Esophagus muscularis mucosa (tissue), 4 donors: ENCODE data around the gene ICE2. TPM values are rescaled to one million over a fixed set of nuclear protein-coding genes. Genes with fewer than 3 reads are reported as not detected.

Experiments used
- DNase-seq: peaks from one replicate; pipeline ENCODE4 v3.0.0-alpha.2; 2017; ENCODE audit errors: extremely low spot score
- H3K27ac ChIP-seq, 4 donors: fragments of 200-600 bp; sonication (generic); replicated peaks in 1 of 4; 1 replicate in 3 of 4; 2 replicates in 1 of 4; pipeline ENCODE4 v1.5.1; 2016 to 2019; ENCODE audit warnings: mild to moderate bottlenecking in 1 of 4
- H3K27me3 ChIP-seq, 4 donors: fragments of 200-600 bp; sonication (generic); one replicate each; pipeline versions ENCODE4 v1.5.1 to v1.6.0; 2016 to 2019
- H3K36me3 ChIP-seq, 4 donors: fragments of 200-600 bp; sonication (generic); one replicate each; pipeline ENCODE4 v1.5.1; 2016 to 2019
- H3K4me1 ChIP-seq, 4 donors: fragments of 200-600 bp; sonication (generic); one replicate each; pipeline ENCODE4 v1.5.1; 2016 to 2019
- H3K4me3 ChIP-seq, 4 donors: fragments of 200-600 bp; sonication (generic); 1 replicate in 2 of 4; 2 replicates in 2 of 4; pipeline ENCODE4 v1.5.1; 2016 to 2019; ENCODE audit warnings: mild to moderate bottlenecking in 4 of 4, moderate library complexity in 1 of 4
- H3K9me3 ChIP-seq, 4 donors: fragments of 200-600 bp; sonication (generic); 1 replicate in 3 of 4; 2 replicates in 1 of 4; pipeline ENCODE4 v1.5.1; 2016 to 2019
- CTCF ChIP-seq, 3 experiments: fragments of 200-600 bp in 2 of 3; fragments of 450-650 bp in 1 of 3; sonication (generic) in 2 of 3; IDR thresholded peaks; one replicate each; pipeline ENCODE4 v1.5.1; 2017 to 2019; ENCODE audit warnings: antibody characterized with exemption in 3 of 3, mild to moderate bottlenecking in 2 of 3, moderate library complexity in 1 of 3
- EP300 ChIP-seq: sonication (generic); formaldehyde crosslinking; IDR thresholded peaks from one replicate; pipeline ENCODE4 v1.6.1; 2017; ENCODE audit warnings: antibody characterized with exemption
- POLR2A ChIP-seq: fragments of 450-650 bp; IDR thresholded peaks from one replicate; pipeline ENCODE4 v1.6.1; 2017; ENCODE audit warnings: antibody characterized with exemption, moderate library complexity, mild to moderate bottlenecking, low read depth
- POLR2AphosphoS5 ChIP-seq, 2 donors: sonication (generic); formaldehyde crosslinking; IDR thresholded peaks; one replicate each; pipeline ENCODE4 v1.6.1; 2017; ENCODE audit warnings: antibody characterized with exemption in 2 of 2
- WGBS: methylation state at CpG from one replicate; pipeline ENCODE4 v1.1.5; 2018; 5-methylcytosine and 5-hydroxymethylcytosine counted together
- intact Hi-C: fragments of 100-400 bp; cut with DNase I; formaldehyde crosslinking; loops from one replicate; pipeline ENCODE4 v1.15.1; 2023
- total RNA-seq, 4 donors: library from RNA; depleted of rRNA; stranded (reverse); fragments of >200 nt; gene quantifications; one replicate each; pipeline versions ENCODE4 v1.1.0 to v1.2.1, GENCODE V29; 2016

ICE2 gene
- total RNA-seq, 4 donors from 2014 or later = 17.4 to 30.4 (median 21.3) TPM

GRCh38 chr15:60519218-60519617 is 40.3 kb upstream of the ICE2 start:
- intact Hi-C loops = no loop called here
- TF ChIP-seq POLR2AphosphoS5 (IDR thresholded peaks at IDR 0.05) = no peak
- TF ChIP-seq EP300 = no peak
- no peak for TF ChIP-seq CTCF (IDR thresholded peaks at IDR 0.05)
- no peak for TF ChIP-seq POLR2A
- H3K36me3 ChIP-seq = peaks cover 0 to 8% (median 7%) of the 10 kb centered on the region in 4 donors

GRCh38 chr15:60518511-60518910 is 39.6 kb upstream of the ICE2 start:
- no peak for DNase-seq
- no peaks in the 10 kb centered on the region for H3K27me3 ChIP-seq
- H3K36me3 ChIP-seq = peaks cover 5 to 15% (median 14%) of the 10 kb centered on the region in 4 donors
- no peak for TF ChIP-seq POLR2A
- no peak for TF ChIP-seq CTCF (IDR thresholded peaks at IDR 0.05)
- TF ChIP-seq POLR2AphosphoS5 (IDR thresholded peaks at IDR 0.05) = no peak
- no peak for TF ChIP-seq EP300
- peaks cover 0 to 15% (median 0%) of the 10 kb centered on the region in 4 donors for H3K4me1 ChIP-seq
- H3K9me3 ChIP-seq = no peaks in the 10 kb centered on the region
- no peak overlapping the region for H3K4me3 ChIP-seq
- intact Hi-C loops = no loop called here
- WGBS = 86% methylated on average over 8 of the region's 8 CpGs
- no peak overlapping the region for H3K27ac ChIP-seq

More at GRCh38 chr15:60519218-60519617, 40.3 kb upstream of the ICE2 start:
- H3K4me3 ChIP-seq = no peak overlapping the region
- peaks cover 0 to 15% (median 0%) of the 10 kb centered on the region in 4 donors for H3K4me1 ChIP-seq
- H3K27ac ChIP-seq = no peak overlapping the region
- no peaks in the 10 kb centered on the region for H3K9me3 ChIP-seq
- no peak for DNase-seq
- WGBS = 53% methylated on average over 1 of the region's 1 CpG
- no peaks in the 10 kb centered on the region for H3K27me3 ChIP-seq

GRCh38 chr15:60514261-60514881 is 35.4 kb upstream of the ICE2 start:
- H3K36me3 ChIP-seq = peaks cover 23 to 48% (median 40%) of the 10 kb centered on the region in 4 donors
- no peaks in the 10 kb centered on the region for H3K27me3 ChIP-seq
- H3K4me1 ChIP-seq = peaks cover 0 to 12% (median 1%) of the 10 kb centered on the region in 4 donors
- no peak for DNase-seq
- no peak overlapping the region for H3K27ac ChIP-seq
- intact Hi-C loops = no loop called here
- H3K9me3 ChIP-seq = no peaks in the 10 kb centered on the region
- H3K4me3 ChIP-seq = no peak overlapping the region
- TF ChIP-seq POLR2AphosphoS5 (IDR thresholded peaks at IDR 0.05) = no peak
- TF ChIP-seq EP300 = no peak
- TF ChIP-seq POLR2A = no peak
- no peak for TF ChIP-seq CTCF (IDR thresholded peaks at IDR 0.05)
- 96% methylated on average over 12 of the region's 12 CpGs for WGBS

DNA sequence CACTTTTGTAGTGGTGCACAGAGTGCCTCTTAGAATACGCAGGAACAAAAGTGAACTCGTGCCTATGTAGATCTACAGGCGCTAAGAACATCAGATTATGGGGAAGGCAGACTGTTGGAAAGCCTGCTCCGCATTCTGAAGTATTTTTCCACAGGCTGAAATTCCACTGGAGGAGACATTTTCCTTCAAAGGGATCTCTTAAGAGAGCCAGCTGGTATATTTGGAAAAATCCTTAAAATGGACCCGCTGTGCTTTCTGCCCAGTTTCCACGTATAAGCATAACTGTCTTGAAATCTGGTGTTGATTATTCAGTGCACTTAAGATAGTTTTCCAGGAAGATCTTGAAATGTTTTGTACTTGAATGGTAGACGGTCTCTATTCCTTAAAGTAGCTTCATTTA is 34.7 kb upstream of the ICE2 start:
- Histone ChIP-seq H3K4me3 (no peak overlapping the region), H3K36me3 (peaks cover 23 to 48% (median 40%) of the 10 kb centered on the region in 4 donors), H3K27ac (no peak overlapping the region), H3K9me3 (no peaks in the 10 kb centered on the region), H3K27me3 (no peaks in the 10 kb centered on the region), H3K4me1 (peaks cover 0 to 15% (median 1%) of the 10 kb centered on the region in 4 donors)
- intact Hi-C loops = no loop called here
- 91% methylated on average over 7 of the region's 7 CpGs for WGBS
- DNase-seq = no peak
- TF ChIP-seq POLR2A (no peak), POLR2AphosphoS5 (IDR thresholded peaks at IDR 0.05) (no peak), EP300 (no peak), CTCF (IDR thresholded peaks at IDR 0.05) (no peak)

GRCh38 chr15:60512937-60513336 is 34.0 kb upstream of the ICE2 start:
- Histone ChIP-seq H3K4me1 (peaks cover 5 to 15% (median 8%) of the 10 kb centered on the region in 4 donors), H3K9me3 (no peaks in the 10 kb centered on the region), H3K36me3 (peaks cover 23 to 48% (median 40%) of the 10 kb centered on the region in 4 donors), H3K27me3 (no peaks in the 10 kb centered on the region), H3K27ac (no peak overlapping the region), H3K4me3 (no peak overlapping the region)
- no peak for DNase-seq
- intact Hi-C loops = no loop called here
- 78% methylated on average over 4 of the region's 4 CpGs for WGBS
- no peak for TF ChIP-seq POLR2A
- no peak for TF ChIP-seq CTCF (IDR thresholded peaks at IDR 0.05)
